Lower leg skin (tissue), 4 donors: ENCODE results near the gene RAPGEF2. TPM values are rescaled to one million over a fixed set of nuclear protein-coding genes. Genes with fewer than 3 reads are reported as not detected.
A peak's percentile ranks its signal among the peaks of the same experiment; 100 is the strongest.

Source experiments
- DNase-seq, 2 donors: peaks; one replicate each; pipeline ENCODE4 v3.0.0-alpha.2; 2019; ENCODE audit warnings: low spot score in 2 of 2
- H3K4me3 ChIP-seq: fragments of 200-600 bp; sonication (generic); 2 replicates; pipeline ENCODE4 v1.5.1; 2017; ENCODE audit warnings: mild to moderate bottlenecking, low read depth; ENCODE audit not compliant: poor library complexity, severe bottlenecking
- POLR2A ChIP-seq, 2 donors: fragments of 450-650 bp; IDR thresholded peaks; one replicate each; pipeline ENCODE4 v1.6.1; 2016 to 2017; ENCODE audit warnings: antibody characterized with exemption in 2 of 2, mild to moderate bottlenecking in 1 of 2, moderate library complexity in 1 of 2
- WGBS, 2 donors: methylation state at CpG; one replicate each; pipeline ENCODE4 v1.1.5; 2018; 5-methylcytosine and 5-hydroxymethylcytosine counted together
- intact Hi-C: fragments of 100-400 bp; cut with DNase I; formaldehyde crosslinking; loops from one replicate; pipeline ENCODE4 v1.15.0; 2023; ENCODE audit warnings: low total_unique reads
- total RNA-seq, 4 donors: library from RNA; depleted of rRNA; stranded (reverse); fragments of >200 nt; gene quantifications; one replicate each; pipeline ENCODE4 v1.1.0, GENCODE V29; 2016
- TF ChIP-seq, protein P1 (sequence below), 3 donors: fragments of 450-650 bp; IDR thresholded peaks; one replicate each; pipeline ENCODE4 v1.5.1; 2016; ENCODE audit warnings: antibody characterized with exemption in 3 of 3, mild to moderate bottlenecking in 3 of 3, moderate library complexity in 2 of 3

The RAPGEF2 gene
- total RNA-seq, 4 donors from 2014 or later, result 38.3 to 51.7 (median 40.4) TPM

GRCh38 chr4:159104694-159105414, 2.0 kb downstream of the RAPGEF2 start:
- intact Hi-C loops, result no loop called here
- TF ChIP-seq, protein P1, sequence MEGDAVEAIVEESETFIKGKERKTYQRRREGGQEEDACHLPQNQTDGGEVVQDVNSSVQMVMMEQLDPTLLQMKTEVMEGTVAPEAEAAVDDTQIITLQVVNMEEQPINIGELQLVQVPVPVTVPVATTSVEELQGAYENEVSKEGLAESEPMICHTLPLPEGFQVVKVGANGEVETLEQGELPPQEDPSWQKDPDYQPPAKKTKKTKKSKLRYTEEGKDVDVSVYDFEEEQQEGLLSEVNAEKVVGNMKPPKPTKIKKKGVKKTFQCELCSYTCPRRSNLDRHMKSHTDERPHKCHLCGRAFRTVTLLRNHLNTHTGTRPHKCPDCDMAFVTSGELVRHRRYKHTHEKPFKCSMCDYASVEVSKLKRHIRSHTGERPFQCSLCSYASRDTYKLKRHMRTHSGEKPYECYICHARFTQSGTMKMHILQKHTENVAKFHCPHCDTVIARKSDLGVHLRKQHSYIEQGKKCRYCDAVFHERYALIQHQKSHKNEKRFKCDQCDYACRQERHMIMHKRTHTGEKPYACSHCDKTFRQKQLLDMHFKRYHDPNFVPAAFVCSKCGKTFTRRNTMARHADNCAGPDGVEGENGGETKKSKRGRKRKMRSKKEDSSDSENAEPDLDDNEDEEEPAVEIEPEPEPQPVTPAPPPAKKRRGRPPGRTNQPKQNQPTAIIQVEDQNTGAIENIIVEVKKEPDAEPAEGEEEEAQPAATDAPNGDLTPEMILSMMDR (IDR thresholded peaks at IDR 0.05), result no peak
- no peak for TF ChIP-seq POLR2A (IDR thresholded peaks at IDR 0.05)
- whole genome bisulfite sequencing, 2 donors, result 16 to 17% methylated on average over 9 of the region's 9 CpGs
- H3K4me3 ChIP-seq, result peak overlapping the region; percentile 69
- no peak for DNase-seq

GRCh38 chr4:159105761-159106243, 2.9 kb downstream of the RAPGEF2 start:
- intact Hi-C loops, result no loop called here
- 51 to 56% methylated on average over 4 of the region's 4 CpGs for WGBS, 2 donors
- no peak for DNase-seq

GRCh38 chr4:159106636-159107035, 3.8 kb downstream of the RAPGEF2 start:
- DNase-seq, result no peak
- no peak for TF ChIP-seq POLR2A (IDR thresholded peaks at IDR 0.05)
- TF ChIP-seq, protein P1 (IDR thresholded peaks at IDR 0.05), result no peak
- whole genome bisulfite sequencing, 2 donors, result 58 to 67% methylated on average over 4 of the region's 4 CpGs
- no peak overlapping the region for H3K4me3 ChIP-seq
- intact Hi-C loops, result no loop called here

More at GRCh38 chr4:159105761-159106243, 2.9 kb downstream of the RAPGEF2 start:
- no peak overlapping the region for H3K4me3 ChIP-seq
- TF ChIP-seq, protein P1 (IDR thresholded peaks at IDR 0.05), result no peak
- no peak for TF ChIP-seq POLR2A (IDR thresholded peaks at IDR 0.05)

DNA sequence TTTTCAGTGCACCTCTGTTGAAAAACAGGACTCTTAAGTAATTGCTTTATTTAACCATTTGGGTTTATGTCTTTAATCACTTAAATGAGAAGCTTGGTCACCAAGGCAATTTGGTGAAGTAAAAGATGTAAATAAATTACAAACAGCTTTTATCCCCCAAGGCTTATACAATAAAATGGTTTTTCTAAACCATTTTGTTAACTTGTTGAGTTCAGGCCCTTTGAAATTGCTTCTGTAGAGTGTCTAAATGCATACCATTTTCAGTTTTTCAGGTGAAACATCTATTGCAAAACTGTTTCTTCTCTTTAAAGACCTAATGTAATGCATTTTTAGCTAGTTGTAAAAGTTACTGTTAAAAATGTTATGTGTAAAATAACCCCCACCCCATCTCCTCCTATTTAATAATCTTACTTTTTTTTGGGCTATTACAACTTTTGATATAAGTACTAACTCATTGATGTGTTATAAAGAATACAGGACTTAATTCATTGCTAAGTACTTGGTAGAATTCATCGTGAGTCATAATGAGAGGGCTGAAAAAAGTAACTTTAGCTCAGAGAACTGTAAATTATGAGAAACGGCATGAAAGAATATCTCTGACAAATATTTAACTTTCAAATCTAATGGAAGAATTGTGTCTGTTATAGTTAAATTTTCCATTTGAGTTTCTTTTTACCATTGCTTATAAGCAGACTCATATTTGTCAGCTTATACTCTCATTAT, 4.5 kb downstream of the RAPGEF2 start:
- no peak for TF ChIP-seq POLR2A (IDR thresholded peaks at IDR 0.05)
- TF ChIP-seq, protein P1 (IDR thresholded peaks at IDR 0.05), result no peak
- H3K4me3 ChIP-seq, result no peak overlapping the region
- WGBS, 2 donors, result 12 to 32% methylated on average over 2 of the region's 2 CpGs
- intact Hi-C loops, result no loop called here
- DNase-seq, result no peak

DNA sequence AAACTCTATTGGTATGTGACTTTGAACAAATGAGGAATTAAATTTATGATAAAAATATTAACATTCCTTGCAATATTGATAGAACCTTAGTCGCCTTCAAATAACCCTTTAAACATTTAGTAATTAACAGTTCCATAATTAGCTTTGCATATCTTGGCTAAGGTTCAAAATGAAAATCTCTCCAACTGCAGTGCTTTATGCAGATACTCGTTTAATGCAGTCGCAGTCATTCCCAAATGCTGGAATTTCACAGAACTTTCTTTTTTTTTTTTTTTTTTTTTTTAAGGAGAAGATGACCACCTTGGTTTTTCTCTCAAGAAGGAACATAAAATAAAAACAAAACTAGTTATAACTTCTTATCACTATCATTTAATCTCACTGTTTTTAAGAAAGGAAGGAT, 5.2 kb downstream of the RAPGEF2 start:
- TF ChIP-seq POLR2A (IDR thresholded peaks at IDR 0.05), result no peak
- TF ChIP-seq, protein P1 (IDR thresholded peaks at IDR 0.05), result no peak
- H3K4me3 ChIP-seq, result no peak overlapping the region
- no peak for DNase-seq
- intact Hi-C loops, result no loop called here
- WGBS, 2 donors, result 47 to 57% methylated on average over 3 of the region's 3 CpGs
